ENCODE data around the gene KIAA1549.

- TF ChIP-seq POLR2A (IDR thresholded peaks at IDR 0.05) (no peak), CTCF (IDR thresholded peaks at IDR 0.05) (no peak), EP300 (IDR thresholded peaks at IDR 0.05) (no peak), POLR2AphosphoS5 (IDR thresholded peaks at IDR 0.05) (no peak)
Measured at GRCh38 chr7:138875794-138876193, 105.4 kb downstream of the KIAA1549 start.

Data from stomach (tissue), 4 donors.